Measurements from ENCODE around the gene ARHGAP19.

DNA sequence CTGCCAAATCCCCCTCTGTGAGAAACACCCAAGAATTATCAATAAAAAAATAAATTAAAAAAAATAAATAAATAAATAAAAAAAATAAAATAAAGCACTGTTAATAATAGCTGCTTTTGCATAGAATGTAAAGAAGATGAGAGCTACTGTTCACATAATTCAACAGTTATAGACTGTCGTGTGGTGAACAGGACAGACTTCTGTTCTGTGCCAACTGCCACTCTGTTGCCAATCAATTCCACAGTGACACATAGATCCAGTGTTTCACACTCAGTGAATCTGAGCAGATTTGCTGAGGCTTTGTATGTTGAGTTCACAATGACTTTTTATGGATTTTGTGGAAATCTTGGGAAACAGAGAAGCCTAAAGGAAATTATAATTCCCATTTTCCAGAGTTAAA, 14.9 kb downstream of the ARHGAP19 start:
- TF ChIP-seq CTCF (IDR thresholded peaks at IDR 0.05; ENCODE audit: low read length) (no peak), EZH2 (IDR thresholded peaks at IDR 0.05; ENCODE audit: borderline replicate concordance, low read length) (no peak)
